Esophagus muscularis mucosa (tissue), 3 donors: ENCODE data around the gene ATP11A.

Experiments
- CTCF ChIP-seq, 3 experiments: fragments of 200-600 bp in 2 of 3; fragments of 450-650 bp in 1 of 3; sonication (generic) in 2 of 3; IDR thresholded peaks; one replicate each; pipeline ENCODE4 v1.5.1; 2017 to 2019; ENCODE audit warnings: antibody characterized with exemption in 3 of 3, mild to moderate bottlenecking in 2 of 3, moderate library complexity in 1 of 3
- POLR2AphosphoS5 ChIP-seq, 2 donors: sonication (generic); formaldehyde crosslinking; IDR thresholded peaks; one replicate each; pipeline ENCODE4 v1.6.1; 2017; ENCODE audit warnings: antibody characterized with exemption in 2 of 2

- TF ChIP-seq CTCF (IDR thresholded peaks at IDR 0.05) (no peak), POLR2AphosphoS5 (IDR thresholded peaks at IDR 0.05) (no peak)
These were observed 155.0 kb downstream of the ATP11A start for GRCh38 chr13:112844879-112845278.
